ENCODE measurements around the gene SPEG. TPM values are rescaled to one million over a fixed set of nuclear protein-coding genes. Genes with fewer than 3 reads are reported as not detected.

Gene SPEG
- total RNA-seq, 2 donors from 2014 or later = 175 to 217 TPM

GRCh38 chr2:219527472-219527871, 92.8 kb downstream of the SPEG start:
- intact Hi-C loops (cut with DNase I) = loop anchor here in 1 of 2 donors (5.0 kb wide), 1 partner anchor 125 kb away; no protein-coding TSS in a partner anchor

GRCh38 chr2:219530048-219530963, 95.7 kb downstream of the SPEG start:
- intact Hi-C loops (cut with DNase I) = loop anchor here in 1 of 2 donors (2.0 kb wide), 1 partner anchor 128 kb away; no protein-coding TSS in a partner anchor
- DNase-seq (ENCODE audit: low spot score) = peak; percentile 95

More at GRCh38 chr2:219527472-219527871, 92.8 kb downstream of the SPEG start:
- DNase-seq (ENCODE audit: low spot score) = no peak

GRCh38 chr2:219531639-219532377, 97.2 kb downstream of the SPEG start:
- no peak for DNase-seq (ENCODE audit: low spot score)
- intact Hi-C loops (cut with DNase I) = loop anchor here in 1 of 2 donors (2.0 kb wide), 1 partner anchor 129 kb away; no protein-coding TSS in a partner anchor

- no peak for DNase-seq (ENCODE audit: low spot score)
- intact Hi-C loops (cut with DNase I) = no loop called here
Observed at GRCh38 chr2:219532378-219532649, 97.7 kb downstream of the SPEG start.

- no peak for DNase-seq (ENCODE audit: low spot score)
- intact Hi-C loops (cut with DNase I) = no loop called here
Observed at GRCh38 chr2:219533930-219534661, 99.5 kb downstream of the SPEG start.

GRCh38 chr2:219536425-219536824, 101.8 kb downstream of the SPEG start:
- intact Hi-C loops (cut with DNase I) = no loop called here
- DNase-seq (ENCODE audit: low spot score) = no peak

GRCh38 chr2:219536967-219537366, 102.3 kb downstream of the SPEG start:
- intact Hi-C loops (cut with DNase I) = no loop called here
- DNase-seq (ENCODE audit: low spot score) = no peak

GRCh38 chr2:219537657-219538488, 103.2 kb downstream of the SPEG start:
- DNase-seq (ENCODE audit: low spot score) = no peak
- intact Hi-C loops (cut with DNase I) = no loop called here

GRCh38 chr2:219538504-219538951, 103.9 kb downstream of the SPEG start:
- no peak for DNase-seq (ENCODE audit: low spot score)
- intact Hi-C loops (cut with DNase I) = no loop called here

GRCh38 chr2:219538956-219539788, 104.5 kb downstream of the SPEG start:
- intact Hi-C loops (cut with DNase I) = no loop called here
- DNase-seq (ENCODE audit: low spot score) = no peak

GRCh38 chr2:219539926-219540678, 105.5 kb downstream of the SPEG start:
- no peak for DNase-seq (ENCODE audit: low spot score)
- intact Hi-C loops (cut with DNase I) = loop anchor here in 1 of 2 donors (1.0 to 10.0 kb wide), 2 partner anchors 34 to 105 kb away; no protein-coding TSS in a partner anchor

GRCh38 chr2:219540784-219541504, 106.3 kb downstream of the SPEG start:
- DNase-seq (ENCODE audit: low spot score) = no peak
- intact Hi-C loops (cut with DNase I) = loop anchor here in 1 of 2 donors (1.0 to 10.0 kb wide), 2 partner anchors 33 to 104 kb away; no protein-coding TSS in a partner anchor

- DNase-seq (ENCODE audit: low spot score) = peak; percentile 93
Observed at GRCh38 chr2:219541611-219542180, 107.1 kb downstream of the SPEG start.

GRCh38 chr2:219542931-219543595, 108.4 kb downstream of the SPEG start:
- no peak for DNase-seq (ENCODE audit: low spot score)
- intact Hi-C loops (cut with DNase I) = loop anchor here (2.0 to 10.0 kb wide), 2 partner anchors 102 to 146 kb away; no protein-coding TSS in a partner anchor

More at GRCh38 chr2:219541611-219542180, 107.1 kb downstream of the SPEG start:
- intact Hi-C loops (cut with DNase I) = loop anchor here (2.0 to 10.0 kb wide), 2 partner anchors 103 to 147 kb away; no protein-coding TSS in a partner anchor
